DMS79 (cell line): ENCODE results near the gene FAM184A.

Source experiments
- DNase-seq: peaks from one replicate; lab custom pipeline; 2025; lab: John Stamatoyannopoulos, UW

Gene FAM184A

GRCh38 chr6:119060255-119060907, 18.1 kb downstream of the FAM184A start:
- DNase-seq = no peak

- no peak for DNase-seq
Measured at GRCh38 chr6:119055069-119055468, 23.4 kb downstream of the FAM184A start.

GRCh38 chr6:119052987-119053386, 25.5 kb downstream of the FAM184A start:
- no peak for DNase-seq

GRCh38 chr6:119052292-119052889, 26.1 kb downstream of the FAM184A start:
- DNase-seq = no peak

- no peak for DNase-seq
Measured at GRCh38 chr6:119044255-119044654, 34.2 kb downstream of the FAM184A start.

GRCh38 chr6:119043783-119044182, 34.7 kb downstream of the FAM184A start:
- DNase-seq = no peak

- DNase-seq = no peak
Measured at GRCh38 chr6:119043265-119043664, 35.2 kb downstream of the FAM184A start.

- peak; percentile 9 for DNase-seq
Measured at GRCh38 chr6:119040636-119041035, 37.8 kb downstream of the FAM184A start.

- DNase-seq = no peak
Measured at GRCh38 chr6:119040229-119040628, 38.2 kb downstream of the FAM184A start.

GRCh38 chr6:119037941-119038623, 40.4 kb downstream of the FAM184A start:
- DNase-seq = peak; percentile 12

- DNase-seq = no peak
Measured at GRCh38 chr6:119037264-119037663, 41.2 kb downstream of the FAM184A start.

GRCh38 chr6:119036081-119036480, 42.4 kb downstream of the FAM184A start:
- no peak for DNase-seq

- DNase-seq = no peak
Measured at GRCh38 chr6:119035459-119035858, 43.0 kb downstream of the FAM184A start.

- DNase-seq = no peak
Measured at GRCh38 chr6:119034827-119035458, 43.5 kb downstream of the FAM184A start.

- DNase-seq = no peak
Measured at GRCh38 chr6:119032428-119032827, 46.0 kb downstream of the FAM184A start.

- DNase-seq = no peak
Measured at GRCh38 chr6:119030759-119031158, 47.7 kb downstream of the FAM184A start.

- DNase-seq = no peak
Measured at GRCh38 chr6:119028091-119028490, 50.4 kb downstream of the FAM184A start.

- DNase-seq = no peak
Measured at GRCh38 chr6:119027465-119027864, 51.0 kb downstream of the FAM184A start.

- no peak for DNase-seq
Measured at GRCh38 chr6:119026822-119027221, 51.6 kb downstream of the FAM184A start.

- no peak for DNase-seq
Measured at GRCh38 chr6:119025793-119026192, 52.7 kb downstream of the FAM184A start.

- DNase-seq = no peak
Measured at GRCh38 chr6:119024111-119024510, 54.4 kb downstream of the FAM184A start.

- no peak for DNase-seq
Measured at GRCh38 chr6:119022796-119023195, 55.7 kb downstream of the FAM184A start.
